Activated T-cell treated with anti-CD3 and anti-CD28 coated beads, Interleukin-2, amount 50 U/mL, for 4 hours (primary cell): ENCODE measurements around the gene DSG3. TPM values are rescaled to one million over a fixed set of nuclear protein-coding genes. Genes with fewer than 3 reads are reported as not detected.
A peak's percentile ranks its signal among the peaks of the same experiment; 100 is the strongest.

ENCODE experiments used
- ATAC-seq, 2 donors: fragments of 200-7000 bp; cut with Tn5 transposase; one replicate each; pipeline ENCODE4 v1.10.0; 2021
- DNase-seq: peaks from one replicate; pipeline ENCODE4 v3.0.0-alpha.2; 2020
- H3K27me3 Mint-ChIP-seq: one replicate; pipeline ENCODE4 v1.8.0; 2021; ENCODE audit warnings: low read depth, mixed read lengths
- H3K36me3 Mint-ChIP-seq: one replicate; pipeline ENCODE4 v1.8.0; 2022; ENCODE audit warnings: mixed read lengths; ENCODE audit not compliant: insufficient read depth
- H3K4me1 Mint-ChIP-seq: one replicate; pipeline ENCODE4 v1.8.0; 2021; ENCODE audit warnings: low read depth, mixed read lengths
- H3K4me3 Mint-ChIP-seq: one replicate; pipeline ENCODE4 v1.8.0; 2021; ENCODE audit warnings: mild to moderate bottlenecking, moderate library complexity, mixed read lengths
- H3K9me3 Mint-ChIP-seq: one replicate; pipeline ENCODE4 v1.8.0; 2021; ENCODE audit warnings: mixed read lengths
- total RNA-seq, 3 donors: library from RNA; stranded (reverse); gene quantifications; one replicate each; pipeline ENCODE4 v1.2.1, GENCODE V29; 2021

Gene DSG3
- total RNA-seq, 3 donors from 2014 or later = not detected

DNA sequence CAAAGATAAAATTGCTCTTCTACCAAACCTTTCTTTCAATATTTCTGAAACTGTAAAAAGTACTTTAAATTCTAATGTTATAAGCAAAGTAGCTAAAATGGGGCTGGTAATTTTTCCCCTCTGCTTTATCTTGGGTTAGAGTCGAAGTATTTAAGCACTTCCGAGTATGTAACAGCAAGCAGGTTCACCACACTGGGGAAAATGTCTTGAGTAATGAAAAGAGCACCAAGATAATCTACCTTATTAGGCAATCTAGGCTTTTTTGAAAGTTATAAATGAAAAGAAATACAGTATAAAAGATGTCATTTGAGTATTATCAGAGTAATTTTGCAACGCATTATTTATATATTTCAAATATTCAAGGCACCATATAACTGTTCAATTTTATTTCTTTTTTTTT is 687 bp upstream of the DSG3 start:
- DNase-seq (no peak), ATAC-seq (no peak)
- Mint-ChIP-seq H3K36me3 (no peaks in the 10 kb centered on the region), H3K9me3 (no peaks in the 10 kb centered on the region), H3K4me1 (no peaks in the 10 kb centered on the region), H3K27me3 (no peaks in the 10 kb centered on the region), H3K4me3 (no peak overlapping the region)

- Mint-ChIP-seq H3K4me1 (no peaks in the 10 kb centered on the region), H3K4me3 (no peak overlapping the region), H3K36me3 (no peaks in the 10 kb centered on the region), H3K9me3 (no peaks in the 10 kb centered on the region), H3K27me3 (no peaks in the 10 kb centered on the region)
- ATAC-seq (no peak), DNase-seq (no peak)
These were observed 2.9 kb downstream of the DSG3 start for GRCh38 chr18:31450409-31450808.

GRCh38 chr18:31451625-31452024 is 4.1 kb downstream of the DSG3 start:
- DNase-seq (no peak), ATAC-seq (no peak)
- H3K4me3 Mint-ChIP-seq = no peak overlapping the region
- H3K27me3 Mint-ChIP-seq = no peaks in the 10 kb centered on the region
- no peaks in the 10 kb centered on the region for H3K9me3 Mint-ChIP-seq
- no peaks in the 10 kb centered on the region for H3K36me3 Mint-ChIP-seq
- H3K4me1 Mint-ChIP-seq = no peaks in the 10 kb centered on the region

- H3K36me3 Mint-ChIP-seq = no peaks in the 10 kb centered on the region
- no peaks in the 10 kb centered on the region for H3K27me3 Mint-ChIP-seq
- H3K4me3 Mint-ChIP-seq = no peak overlapping the region
- H3K9me3 Mint-ChIP-seq = no peaks in the 10 kb centered on the region
- no peak for ATAC-seq
- DNase-seq = no peak
- H3K4me1 Mint-ChIP-seq = no peaks in the 10 kb centered on the region
These were observed 6.6 kb downstream of the DSG3 start for GRCh38 chr18:31454066-31454708.

DNA sequence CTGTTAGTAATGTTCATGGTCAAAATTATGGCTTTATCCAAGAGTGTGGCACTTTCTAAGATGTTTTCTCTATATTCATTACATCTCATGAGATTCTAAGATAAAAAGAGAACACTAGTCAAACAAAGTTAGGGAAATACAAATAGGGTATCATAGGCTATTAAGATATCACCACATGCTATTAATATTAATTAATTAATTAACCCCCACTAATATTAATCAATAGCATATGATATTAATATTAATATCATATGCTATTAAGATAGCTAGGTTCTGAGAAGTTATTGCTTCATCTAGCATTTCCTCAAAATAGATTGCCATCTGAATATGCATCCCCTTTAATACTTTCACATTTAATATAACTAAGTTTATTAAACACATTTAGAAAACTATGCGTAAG is 22.1 kb downstream of the DSG3 start:
- Mint-ChIP-seq H3K4me3 (no peak overlapping the region), H3K27me3 (no peaks in the 10 kb centered on the region), H3K9me3 (no peaks in the 10 kb centered on the region), H3K36me3 (no peaks in the 10 kb centered on the region), H3K4me1 (no peaks in the 10 kb centered on the region)
- ATAC-seq (no peak), DNase-seq (no peak)

- DNase-seq = no peak
- Mint-ChIP-seq H3K36me3 (no peaks in the 10 kb centered on the region), H3K27me3 (no peaks in the 10 kb centered on the region), H3K9me3 (no peaks in the 10 kb centered on the region), H3K4me3 (no peak overlapping the region), H3K4me1 (no peaks in the 10 kb centered on the region)
- ATAC-seq = no peak
These were observed 31.1 kb downstream of the DSG3 start for GRCh38 chr18:31478688-31479087.

- no peaks in the 10 kb centered on the region for H3K9me3 Mint-ChIP-seq
- no peaks in the 10 kb centered on the region for H3K4me1 Mint-ChIP-seq
- H3K4me3 Mint-ChIP-seq = no peak overlapping the region
- ATAC-seq (no peak), DNase-seq (no peak)
- peaks cover 3% of the 10 kb centered on the region for H3K27me3 Mint-ChIP-seq
- no peaks in the 10 kb centered on the region for H3K36me3 Mint-ChIP-seq
These were observed 34.5 kb downstream of the DSG3 start for GRCh38 chr18:31482051-31482450.

DNA sequence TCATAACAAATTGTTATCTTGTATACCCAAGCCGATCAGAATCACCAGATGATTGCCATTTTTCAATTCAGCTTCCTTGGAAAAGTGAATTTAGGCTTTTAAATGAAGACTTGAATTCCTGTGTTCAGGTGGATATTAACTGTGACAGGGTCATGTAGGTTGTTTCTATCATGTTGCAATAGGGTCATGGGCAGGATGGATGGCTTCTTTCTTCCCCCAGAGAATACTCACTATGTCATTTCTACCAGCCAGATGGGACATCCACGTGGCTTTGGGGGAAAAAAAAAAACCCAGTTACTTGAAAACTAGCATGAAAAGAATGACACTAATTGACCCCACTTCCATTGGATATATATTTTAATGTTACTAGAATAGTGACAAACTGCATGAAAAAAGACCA is 35.9 kb downstream of the DSG3 start:
- ATAC-seq (no peak), DNase-seq (no peak)
- Mint-ChIP-seq H3K36me3 (no peaks in the 10 kb centered on the region), H3K4me1 (no peaks in the 10 kb centered on the region), H3K9me3 (no peaks in the 10 kb centered on the region), H3K4me3 (no peak overlapping the region), H3K27me3 (peaks cover 7% of the 10 kb centered on the region)

DNA sequence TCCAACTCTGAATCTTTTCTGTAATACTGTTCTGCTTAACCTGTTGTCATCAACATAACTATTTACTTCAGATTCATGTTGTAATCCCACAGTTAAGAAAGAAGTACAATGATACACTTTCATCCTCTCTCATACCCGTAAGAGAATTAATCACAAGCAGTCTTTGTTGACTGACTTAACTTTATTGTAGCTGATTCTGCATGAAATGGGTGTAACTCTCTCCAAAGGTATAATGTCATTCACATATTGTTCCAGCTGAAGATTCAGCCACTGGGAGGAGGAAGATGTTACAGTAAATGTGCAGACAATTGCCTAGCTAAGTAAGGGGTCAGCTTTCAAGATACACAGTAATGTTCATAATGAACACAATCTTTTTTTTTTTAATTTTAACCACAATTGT is 36.9 kb downstream of the DSG3 start:
- no peak overlapping the region for H3K4me3 Mint-ChIP-seq
- H3K27me3 Mint-ChIP-seq = peaks cover 7% of the 10 kb centered on the region
- DNase-seq = no peak
- H3K9me3 Mint-ChIP-seq = no peaks in the 10 kb centered on the region
- no peak for ATAC-seq
- no peaks in the 10 kb centered on the region for H3K36me3 Mint-ChIP-seq
- H3K4me1 Mint-ChIP-seq = no peaks in the 10 kb centered on the region

- DNase-seq (no peak), ATAC-seq (no peak)
- no peaks in the 10 kb centered on the region for H3K9me3 Mint-ChIP-seq
- H3K36me3 Mint-ChIP-seq = no peaks in the 10 kb centered on the region
- no peak overlapping the region for H3K4me3 Mint-ChIP-seq
- H3K4me1 Mint-ChIP-seq = no peaks in the 10 kb centered on the region
- H3K27me3 Mint-ChIP-seq = peaks cover 7% of the 10 kb centered on the region
These were observed 38.6 kb downstream of the DSG3 start for GRCh38 chr18:31486165-31486564.

GRCh38 chr18:31487246-31488015 is 39.9 kb downstream of the DSG3 start:
- no peaks in the 10 kb centered on the region for H3K36me3 Mint-ChIP-seq
- H3K4me3 Mint-ChIP-seq = no peak overlapping the region
- H3K9me3 Mint-ChIP-seq = no peaks in the 10 kb centered on the region
- peaks cover 7% of the 10 kb centered on the region for H3K27me3 Mint-ChIP-seq
- DNase-seq = no peak
- no peak for ATAC-seq
- no peaks in the 10 kb centered on the region for H3K4me1 Mint-ChIP-seq

DNA sequence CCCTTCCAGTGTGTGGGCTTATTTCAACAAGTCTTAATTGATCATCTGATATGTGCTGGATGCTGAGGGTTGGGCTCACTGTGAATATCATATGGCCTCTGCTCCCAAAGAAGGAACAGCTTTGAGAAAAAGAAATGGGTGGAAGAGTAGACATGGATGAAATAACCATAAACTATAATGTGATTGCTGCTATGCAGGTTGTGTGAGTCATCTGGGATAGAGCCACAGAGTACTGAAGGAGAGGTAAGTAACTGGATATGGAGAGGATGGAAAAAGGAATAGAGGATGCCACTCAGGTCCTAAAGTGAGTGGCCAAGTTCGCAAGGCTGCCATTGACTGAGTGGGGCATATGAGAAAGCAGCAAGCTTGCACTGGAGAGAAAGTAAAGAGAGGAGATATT is 41.8 kb downstream of the DSG3 start:
- Mint-ChIP-seq H3K9me3 (no peaks in the 10 kb centered on the region), H3K4me1 (no peaks in the 10 kb centered on the region), H3K36me3 (no peaks in the 10 kb centered on the region), H3K4me3 (no peak overlapping the region), H3K27me3 (peaks cover 7% of the 10 kb centered on the region)
- DNase-seq (no peak), ATAC-seq (no peak)

GRCh38 chr18:31490387-31490786 is 42.8 kb downstream of the DSG3 start:
- DNase-seq (no peak), ATAC-seq (peak; percentile 28 to 37)
- no peaks in the 10 kb centered on the region for H3K36me3 Mint-ChIP-seq
- peaks cover 4% of the 10 kb centered on the region for H3K9me3 Mint-ChIP-seq
- no peaks in the 10 kb centered on the region for H3K4me1 Mint-ChIP-seq
- H3K27me3 Mint-ChIP-seq = peaks cover 7% of the 10 kb centered on the region
- H3K4me3 Mint-ChIP-seq = no peak overlapping the region

DNA sequence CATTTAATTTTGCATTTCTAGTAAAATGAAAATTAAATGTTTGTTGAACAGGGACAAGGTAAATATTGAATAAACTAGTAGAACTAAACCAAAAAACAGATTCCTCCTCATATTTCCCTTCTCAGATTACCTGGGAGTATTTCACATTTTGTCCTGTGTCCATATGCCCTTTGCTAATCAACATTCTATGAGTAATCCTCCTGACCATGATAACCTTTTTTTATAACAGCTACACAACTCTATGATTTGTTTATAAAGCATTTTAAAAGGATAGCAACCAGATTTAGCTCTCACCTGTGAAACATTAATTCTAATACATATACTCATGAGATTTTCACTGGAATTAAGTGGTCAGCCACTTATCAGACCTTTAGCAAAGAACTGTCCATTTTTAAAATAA is 43.3 kb downstream of the DSG3 start:
- Mint-ChIP-seq H3K4me1 (no peaks in the 10 kb centered on the region), H3K36me3 (no peaks in the 10 kb centered on the region), H3K9me3 (peaks cover 4% of the 10 kb centered on the region), H3K27me3 (peaks cover 8% of the 10 kb centered on the region), H3K4me3 (no peak overlapping the region)
- DNase-seq = no peak
- no peak for ATAC-seq

- Mint-ChIP-seq H3K4me1 (no peaks in the 10 kb centered on the region), H3K4me3 (no peak overlapping the region), H3K27me3 (peaks cover 9% of the 10 kb centered on the region), H3K9me3 (peaks cover 4% of the 10 kb centered on the region), H3K36me3 (no peaks in the 10 kb centered on the region)
- ATAC-seq = no peak
- DNase-seq = no peak
These were observed 44.0 kb downstream of the DSG3 start for GRCh38 chr18:31491586-31491985.
